CD14-positive monocyte (primary cell): ENCODE results near the gene PARG. TPM values are rescaled to one million over a fixed set of nuclear protein-coding genes. Genes with fewer than 3 reads are reported as not detected.
"Not testable (repeated sequence)": the region's sequence is repeated elsewhere in the genome, so short reads cannot be mapped to it uniquely, and the experiment has no call there.

Experiments used
- DNase-seq, 3 donors: peaks; one replicate each; pipeline ENCODE4 v3.0.0-alpha.2; 2011 to 2022
- H2AFZ ChIP-seq: 2 replicates; pipeline ENCODE4 v1.6.0; 2012; ENCODE audit warnings: mild to moderate bottlenecking, low read depth, low read length, inconsistent platforms; ENCODE audit not compliant: insufficient read depth, poor library complexity, severe bottlenecking
- H3K27ac ChIP-seq, 2 donors: 1 replicate in 1 of 2; 2 replicates in 1 of 2; pipeline ENCODE4 v1.5.1; 2012 to 2013; ENCODE audit warnings: low read length in 2 of 2, control low read depth in 1 of 2, inconsistent platforms in 1 of 2, low read depth in 1 of 2, mild to moderate bottlenecking in 1 of 2
- H3K27me3 ChIP-seq, 2 donors: one replicate each; pipeline versions ENCODE4 v1.6.0 to v1.6.1; 2011 to 2013; ENCODE audit warnings: low read length in 2 of 2; ENCODE audit not compliant: control insufficient read depth in 2 of 2, insufficient read depth in 2 of 2
- H3K36me3 ChIP-seq, 2 donors: replicated peaks in 1 of 2; 1 replicate in 1 of 2; 2 replicates in 1 of 2; pipeline versions ENCODE4 v1.5.1 to v1.6.1; 2012 to 2013; ENCODE audit warnings: low read length in 2 of 2, control low read depth in 1 of 2, inconsistent platforms in 1 of 2, mild to moderate bottlenecking in 1 of 2; ENCODE audit not compliant: insufficient read depth in 2 of 2, control insufficient read depth in 1 of 2
- H3K4me1 ChIP-seq, 2 donors: 1 replicate in 1 of 2; 2 replicates in 1 of 2; pipeline versions ENCODE4 v1.5.1 to v1.6.1; 2012 to 2013; ENCODE audit warnings: low read length in 2 of 2, control low read depth in 1 of 2, inconsistent platforms in 1 of 2, mild to moderate bottlenecking in 1 of 2, moderate library complexity in 1 of 2; ENCODE audit not compliant: insufficient read depth in 2 of 2, control insufficient read depth in 1 of 2
- H3K4me2 ChIP-seq: replicated peaks from 2 replicates; pipeline ENCODE3; 2012; ENCODE audit warnings: low read length, moderate library complexity, mild to moderate bottlenecking; ENCODE audit not compliant: poor library complexity, severe bottlenecking; ENCODE audit errors: extremely low read depth
- H3K4me3 ChIP-seq, 3 experiments: fragments of 200-600 bp in 1 of 3; sonication (generic) in 1 of 3; replicated peaks in 1 of 3; 1 replicate in 2 of 3; 2 replicates in 1 of 3; pipeline ENCODE4 v1.5.1; 2011 to 2013; ENCODE audit warnings: low read length in 3 of 3, mild to moderate bottlenecking in 3 of 3, control low read depth in 2 of 3, low read depth in 2 of 3, inconsistent platforms in 1 of 3, moderate library complexity in 1 of 3
- H3K79me2 ChIP-seq: 2 replicates; pipeline ENCODE4 v1.6.0; 2012; ENCODE audit warnings: mild to moderate bottlenecking, control low read depth, inconsistent platforms, low read length, moderate library complexity; ENCODE audit not compliant: insufficient read depth
- H3K9ac ChIP-seq: 2 replicates; pipeline ENCODE4 v1.6.0; 2017; ENCODE audit warnings: low read length, mild to moderate bottlenecking; ENCODE audit not compliant: insufficient read depth, poor library complexity, severe bottlenecking
- H3K9me3 ChIP-seq, 2 donors: replicated peaks in 1 of 2; 1 replicate in 1 of 2; 2 replicates in 1 of 2; pipeline versions ENCODE4 v1.5.1 to v1.6.1; 2012 to 2013; ENCODE audit warnings: low read length in 2 of 2, control low read depth in 1 of 2; ENCODE audit not compliant: control insufficient read depth in 1 of 2, insufficient read depth in 1 of 2
- H4K20me1 ChIP-seq: 2 replicates; pipeline ENCODE4 v1.6.0; 2012; ENCODE audit warnings: mild to moderate bottlenecking, low read length, control low read depth, moderate library complexity; ENCODE audit not compliant: insufficient read depth
- H3K27ac Mint-ChIP-seq, 7 donors: one replicate each; pipeline ENCODE4 v1.8.0; 2020; ENCODE audit warnings: mild to moderate bottlenecking in 7 of 7, mixed read lengths in 7 of 7, moderate library complexity in 6 of 7, inconsistent platforms in 2 of 7
- H3K27me3 Mint-ChIP-seq, 3 donors: one replicate each; pipeline ENCODE4 v1.8.0; 2021 to 2022; ENCODE audit warnings: low read depth in 3 of 3, mild to moderate bottlenecking in 3 of 3, mixed read lengths in 3 of 3, moderate library complexity in 3 of 3, inconsistent platforms in 1 of 3
- H3K36me3 Mint-ChIP-seq, 2 donors: one replicate each; pipeline ENCODE4 v1.8.0; 2020; ENCODE audit warnings: mixed read lengths in 2 of 2, inconsistent platforms in 1 of 2, mild to moderate bottlenecking in 1 of 2
- H3K4me1 Mint-ChIP-seq: one replicate; pipeline ENCODE4 v1.8.0; 2020; ENCODE audit warnings: mild to moderate bottlenecking, mixed read lengths
- H3K4me3 Mint-ChIP-seq, 2 donors: one replicate each; pipeline ENCODE4 v1.8.0; 2020; ENCODE audit warnings: mild to moderate bottlenecking in 2 of 2, mixed read lengths in 2 of 2, moderate library complexity in 1 of 2
- H3K9me3 Mint-ChIP-seq, 7 donors: one replicate each; pipeline ENCODE4 v1.8.0; 2020 to 2022; ENCODE audit warnings: mixed read lengths in 7 of 7, mild to moderate bottlenecking in 6 of 7, moderate library complexity in 6 of 7, inconsistent platforms in 2 of 7
- WGBS: methylation state at CpG from one replicate; pipeline ENCODE4 v1.1.5; 2013; ENCODE audit warnings: missing lambda C conversion rate; ENCODE audit not compliant: insufficient coverage; 5-methylcytosine and 5-hydroxymethylcytosine counted together
- intact Hi-C, 2 donors: fragments of 100-400 bp; cut with micrococcal nuclease; formaldehyde crosslinking; loops; one replicate each; pipeline versions ENCODE4 v1.15.0 to v1.15.1; 2023
- polyA minus RNA-seq: library from RNA; depleted of rRNA, polyadenylated mRNA; stranded (reverse); fragments of >200 nt; gene quantifications from 2 replicates; pipeline ENCODE4 v1.2.3, GENCODE V29; 2012
- polyA plus RNA-seq, 3 donors: library from polyadenylated mRNA; depleted of rRNA in 1 of 3; unstranded in 2 of 3; stranded (reverse) in 1 of 3; fragments of 300-500 nt in 2 of 3; fragments of >200 nt in 1 of 3; fragmentation: Illumina TruSeq in 2 of 3; gene quantifications; 1 replicate in 2 of 3; 2 replicates in 1 of 3; pipeline ENCODE4 v1.2.3, GENCODE V29; 2012 to 2021
- total RNA-seq, 12 experiments: library from RNA in 1 of 12; stranded (reverse) in 1 of 12; fragments of 120-200 nt in 1 of 12; gene quantifications; one replicate each; pipeline ENCODE4 v1.2.4 and lab custom pipeline; 2013 to 2026; ENCODE audit warnings: mixed read lengths in 6 of 12, inconsistent platforms in 1 of 12

Gene PARG
- total RNA-seq (2013): 33.5 TPM
- polyA plus RNA-seq (1 to 10 TPM; 6.3 to 8.0 (median 7.5) TPM), polyA minus RNA-seq (16.3 and 24.0 TPM in 2 replicates), total RNA-seq (lab: John Stamatoyannopoulos, UW) (9.8 to 33.9 (median 21.1) reads per million in 11 experiments)

- H3K9me3 ChIP-seq, H3K27me3 ChIP-seq, H3K27me3 Mint-ChIP-seq, H3K36me3 ChIP-seq, H4K20me1 ChIP-seq, H3K9me3 Mint-ChIP-seq, intact Hi-C loops: not testable (repeated sequence)
- peak within 1 kb of the TSS; percentile 54 to 76 for H3K27ac ChIP-seq
- peak within 1 kb of the TSS; percentile 73 for H3K9ac ChIP-seq
- peak within 1 kb of the TSS; percentile 71 for H3K4me2 ChIP-seq
- 0% methylated on average over 75 of the region's 81 CpGs for WGBS
- DNase-seq: peak; percentile 67 to 81 (median 77)
- peaks cover 31% of the 10 kb centered on the region for H3K79me2 ChIP-seq
- peaks cover 15 to 23% of the 10 kb centered on the region in 2 donors for H3K4me1 ChIP-seq
- H3K4me3 ChIP-seq: peak within 1 kb of the TSS; percentile 74 to 95 (median 82)
- H3K4me1 Mint-ChIP-seq: peaks cover 31% of the 10 kb centered on the region
- H2AFZ ChIP-seq: peak within 1 kb of the TSS; percentile 90
- H3K4me3 Mint-ChIP-seq: peak within 1 kb of the TSS; percentile 99 to 100
- H3K36me3 Mint-ChIP-seq: peaks cover 7 to 14% of the 10 kb centered on the region in 2 donors
- peak within 1 kb of the TSS; percentile 85 to 97 (median 90) for H3K27ac Mint-ChIP-seq
Observed at GRCh38 chr10:49941447-49942338, at the start of gene PARG, which contains the start of gene TIMM23B. TSS of gene PARG (minus strand) at chr10:49942027. CDS start at chr10:49941725, 302 bp downstream. TSS of gene TIMM23B (plus strand) at chr10:49942053. CDS start at chr10:49942195, 142 bp downstream.

GRCh38 chr10:49988376-49988775 lies 46.5 kb upstream of the PARG start, which contains the start of gene AGAP6:
TSS of gene AGAP6 (plus strand) at chr10:49988406. CDS start at chr10:49988716, 310 bp downstream.
- H3K4me1 Mint-ChIP-seq, H3K79me2 ChIP-seq, H3K36me3 ChIP-seq, DNase-seq, H3K27me3 Mint-ChIP-seq, H3K9me3 Mint-ChIP-seq, H3K27me3 ChIP-seq, intact Hi-C loops, H3K4me3 ChIP-seq, H3K9ac ChIP-seq, H3K4me3 Mint-ChIP-seq, H4K20me1 ChIP-seq, H2AFZ ChIP-seq, H3K9me3 ChIP-seq, H3K4me1 ChIP-seq, H3K4me2 ChIP-seq, H3K27ac ChIP-seq, H3K27ac Mint-ChIP-seq: not testable (repeated sequence)
- H3K36me3 Mint-ChIP-seq: peaks cover 17 to 25% of the 10 kb centered on the region in 2 donors
- no CpG with 5 or more reads among the region's 18 CpGs for WGBS

GRCh38 chr10:49987207-49987606 lies 45.4 kb upstream of the PARG start:
- WGBS: no CpG with 5 or more reads among the region's 3 CpGs
- H3K79me2 ChIP-seq, intact Hi-C loops, H3K9me3 Mint-ChIP-seq, H3K9ac ChIP-seq, H3K36me3 ChIP-seq, H3K27me3 Mint-ChIP-seq, H3K4me1 ChIP-seq, H3K27ac ChIP-seq, H3K4me3 ChIP-seq, H2AFZ ChIP-seq, H3K27ac Mint-ChIP-seq, H3K27me3 ChIP-seq, H3K4me2 ChIP-seq, H3K4me1 Mint-ChIP-seq, H3K9me3 ChIP-seq, H3K4me3 Mint-ChIP-seq, H4K20me1 ChIP-seq: not testable (repeated sequence)
- H3K36me3 Mint-ChIP-seq: peaks cover 13 to 18% of the 10 kb centered on the region in 2 donors
- peak in 1 of 3 donors; percentile 5 for DNase-seq

- H3K27ac Mint-ChIP-seq, H3K9me3 ChIP-seq, H3K36me3 ChIP-seq, H2AFZ ChIP-seq, H3K4me2 ChIP-seq, H4K20me1 ChIP-seq, DNase-seq, H3K9me3 Mint-ChIP-seq, H3K27me3 Mint-ChIP-seq, H3K4me3 Mint-ChIP-seq, H3K79me2 ChIP-seq, H3K27me3 ChIP-seq, H3K9ac ChIP-seq, intact Hi-C loops, H3K4me1 Mint-ChIP-seq, H3K27ac ChIP-seq, H3K4me1 ChIP-seq, H3K4me3 ChIP-seq: not testable (repeated sequence)
- peaks cover 20 to 31% of the 10 kb centered on the region in 2 donors for H3K36me3 Mint-ChIP-seq
- WGBS: no CpG with 5 or more reads among the region's 3 CpGs
Observed at GRCh38 chr10:49977756-49978155, 35.9 kb upstream of the PARG start.
